ENCODE data around the gene KRTAP10-12. TPM values are rescaled to one million over a fixed set of nuclear protein-coding genes. Genes with fewer than 3 reads are reported as not detected.

Gene KRTAP10-12
- total RNA-seq, 4 donors from 2014 or later = not detected

DNA sequence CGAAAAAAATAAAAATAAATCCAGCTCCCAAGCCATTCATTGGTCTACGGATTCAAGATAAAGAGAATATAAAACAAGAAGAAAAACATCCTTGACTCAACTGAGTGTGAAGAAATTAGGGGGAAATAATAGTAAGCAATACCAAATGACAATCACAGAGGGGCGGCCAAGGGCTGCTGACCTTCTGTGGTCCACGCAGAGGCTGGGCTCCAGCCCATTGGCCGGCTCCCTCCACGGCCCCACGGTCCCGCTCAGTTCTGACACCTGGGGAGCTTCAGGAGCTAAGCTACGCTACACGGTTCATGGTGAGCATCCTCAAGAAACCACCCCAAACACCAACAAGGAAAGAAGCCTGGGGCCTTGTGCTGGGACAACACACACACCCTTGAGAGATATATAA lies 400 bp upstream of the KRTAP10-12 start:
- H3K4me1 ChIP-seq = no peaks in the 10 kb centered on the region
- intact Hi-C loops (cut with DNase I) = no loop called here
- 75 to 78% methylated on average over 10 of the region's 10 CpGs for WGBS, 2 donors
- H3K9me3 ChIP-seq = no peaks in the 10 kb centered on the region
- H3K27ac ChIP-seq = no peak overlapping the region
- no peaks in the 10 kb centered on the region for H3K27me3 ChIP-seq
- H3K4me3 ChIP-seq (replicated peaks in 1 of 3) = no peak overlapping the region
- TF ChIP-seq CTCF (IDR thresholded peaks at IDR 0.05) = no peak
- TF ChIP-seq POLR2A (IDR thresholded peaks at IDR 0.05) = no peak
- no peaks in the 10 kb centered on the region for H3K36me3 ChIP-seq
- no peak for DNase-seq

GRCh38 chr21:44697811-44698734 lies 1.1 kb downstream of the KRTAP10-12 start:
- Histone ChIP-seq H3K27me3 (no peaks in the 10 kb centered on the region), H3K4me1 (no peaks in the 10 kb centered on the region), H3K27ac (no peak overlapping the region), H3K36me3 (no peaks in the 10 kb centered on the region), H3K4me3 (replicated peaks in 1 of 3) (no peak overlapping the region), H3K9me3 (no peaks in the 10 kb centered on the region)
- 56 to 59% methylated on average over 23 to 33 of the region's 35 CpGs for WGBS, 2 donors
- no peak for DNase-seq
- TF ChIP-seq CTCF (IDR thresholded peaks at IDR 0.05) (no peak), POLR2A (IDR thresholded peaks at IDR 0.05) (no peak)
- intact Hi-C loops (cut with DNase I) = no loop called here

DNA sequence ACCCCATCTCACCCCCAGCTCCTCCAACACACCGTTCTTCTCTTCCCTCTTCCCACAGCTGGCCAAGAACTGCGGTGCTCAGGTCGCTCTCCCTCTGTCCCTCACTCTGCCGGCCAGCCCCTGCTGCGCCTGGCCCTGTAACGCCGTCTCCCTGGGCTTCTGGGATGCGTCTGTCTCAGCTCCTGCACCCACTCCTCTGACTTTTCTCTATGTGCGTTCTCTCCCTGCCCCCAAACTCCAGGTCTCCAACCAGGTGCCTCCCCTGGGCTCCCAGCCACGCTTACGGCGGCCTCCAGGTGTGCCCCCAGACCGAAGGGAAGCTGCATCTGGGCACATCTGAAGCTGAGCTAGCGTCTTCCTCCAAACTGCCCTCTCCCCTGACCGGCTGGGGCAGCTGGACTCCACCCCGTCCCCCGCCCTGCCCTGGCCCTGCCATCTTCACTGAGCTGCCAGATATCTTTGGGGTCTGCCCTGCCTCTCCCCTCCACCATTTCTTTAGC lies 2.6 kb downstream of the KRTAP10-12 start:
- no peak for DNase-seq
- H3K36me3 ChIP-seq = no peaks in the 10 kb centered on the region
- H3K4me1 ChIP-seq = no peaks in the 10 kb centered on the region
- H3K9me3 ChIP-seq = no peaks in the 10 kb centered on the region
- no peak for TF ChIP-seq CTCF (IDR thresholded peaks at IDR 0.05)
- TF ChIP-seq POLR2A (IDR thresholded peaks at IDR 0.05) = no peak
- H3K27me3 ChIP-seq = no peaks in the 10 kb centered on the region
- 79% methylated on average over 17 of the region's 17 CpGs for WGBS, 2 donors
- H3K4me3 ChIP-seq (replicated peaks in 1 of 3) = no peak overlapping the region
- no peak overlapping the region for H3K27ac ChIP-seq
- intact Hi-C loops (cut with DNase I) = no loop called here

- no peak for DNase-seq
- Histone ChIP-seq H3K36me3 (no peaks in the 10 kb centered on the region), H3K4me3 (replicated peaks in 1 of 3) (no peak overlapping the region), H3K4me1 (no peaks in the 10 kb centered on the region), H3K27ac (no peak overlapping the region), H3K27me3 (no peaks in the 10 kb centered on the region), H3K9me3 (no peaks in the 10 kb centered on the region)
- TF ChIP-seq CTCF (IDR thresholded peaks at IDR 0.05) (no peak), POLR2A (IDR thresholded peaks at IDR 0.05) (no peak)
- intact Hi-C loops (cut with DNase I) = no loop called here
- WGBS, 2 donors = 72 to 76% methylated on average over 18 of the region's 21 CpGs
Measured at GRCh38 chr21:44700101-44701022, 3.4 kb downstream of the KRTAP10-12 start.
